SK-N-SH (cell line): Measurements from ENCODE around the gene SPDYC.

Experiments
- CHD2 ChIP-seq: fragments of 150-350 bp; IDR thresholded peaks from 2 replicates; pipeline ENCODE4 v1.6.1; 2018; ENCODE audit warnings: low read length; ENCODE audit not compliant: partially characterized antibody
- CTCF ChIP-seq: fragments of 200-600 bp; sonication (generic); IDR thresholded peaks from 2 replicates; pipeline ENCODE4 v1.6.1; 2017; ENCODE audit warnings: antibody characterized with exemption, mild to moderate bottlenecking, moderate library complexity
- GATA2 ChIP-seq: sonication (generic); formaldehyde crosslinking; IDR thresholded peaks from 2 replicates; pipeline ENCODE4 v1.5.0; 2020; ENCODE audit warnings: mild to moderate bottlenecking, missing genetic modification reagents
- MXI1 ChIP-seq: IDR thresholded peaks from 2 replicates; pipeline ENCODE4 v1.6.1; 2012; ENCODE audit warnings: mild to moderate bottlenecking, low read depth, low read length, improper control_type of control experiment
- POLR2AphosphoS5 ChIP-seq: IDR thresholded peaks from 2 replicates; pipeline ENCODE4 v1.6.1; 2012; ENCODE audit warnings: low read depth, low read length
- REST ChIP-seq: IDR thresholded peaks from 2 replicates; pipeline ENCODE4 v1.6.1; 2012; ENCODE audit warnings: mild to moderate bottlenecking, low read depth, low read length, moderate library complexity
- RXRA ChIP-seq: IDR thresholded peaks from 2 replicates; pipeline ENCODE4 v1.4.0; 2012; ENCODE audit warnings: low read depth, mild to moderate bottlenecking, borderline replicate concordance
- SMC3 ChIP-seq: IDR thresholded peaks from 2 replicates; pipeline ENCODE4 v1.6.1; 2012; ENCODE audit warnings: low read depth, low read length, improper control_type of control experiment
- USF2 ChIP-seq: fragments of 150-350 bp; IDR thresholded peaks from 2 replicates; pipeline ENCODE4 v1.6.1; 2017; ENCODE audit warnings: antibody characterized with exemption, low read length, low read depth, borderline replicate concordance
- TF ChIP-seq, protein P1 (sequence below): IDR thresholded peaks from 2 replicates; pipeline ENCODE4 v1.4.0; 2012; ENCODE audit warnings: low read depth, borderline replicate concordance

- TF ChIP-seq CTCF (no peak), MXI1 (no peak), SMC3 (no peak), POLR2AphosphoS5 (no peak), GATA2 (CRISPR knock-in tag) (no peak), REST (no peak), RXRA (no peak), CHD2 (no peak), USF2 (no peak)
- TF ChIP-seq, protein P1, sequence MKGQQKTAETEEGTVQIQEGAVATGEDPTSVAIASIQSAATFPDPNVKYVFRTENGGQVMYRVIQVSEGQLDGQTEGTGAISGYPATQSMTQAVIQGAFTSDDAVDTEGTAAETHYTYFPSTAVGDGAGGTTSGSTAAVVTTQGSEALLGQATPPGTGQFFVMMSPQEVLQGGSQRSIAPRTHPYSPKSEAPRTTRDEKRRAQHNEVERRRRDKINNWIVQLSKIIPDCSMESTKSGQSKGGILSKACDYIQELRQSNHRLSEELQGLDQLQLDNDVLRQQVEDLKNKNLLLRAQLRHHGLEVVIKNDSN = no peak
Measured at GRCh38 chr11:65159012-65159411, 11.0 kb upstream of the SPDYC start.
